SJSA1 (cell line): ENCODE results near the gene NRXN2. TPM values are rescaled to one million over a fixed set of nuclear protein-coding genes. Genes with fewer than 3 reads are reported as not detected.

Experiments
- DNase-seq, 2 experiments: peaks; one replicate each; pipeline ENCODE4 v3.0.0-alpha.2; 2015 to 2020; ENCODE audit warnings: low spot score in 2 of 2, low read depth in 1 of 2
- H3K27ac ChIP-seq: fragments of 250-450 bp; sonication (Bioruptor Pico); 2 replicates; pipeline ENCODE4 v1.5.1; 2020; ENCODE audit warnings: mild to moderate bottlenecking, moderate library complexity
- H3K27me3 ChIP-seq: fragments of 250-450 bp; sonication (Bioruptor Pico); replicated peaks from 2 replicates; pipeline ENCODE4 v1.5.1; 2020; ENCODE audit warnings: mild to moderate bottlenecking, moderate library complexity
- H3K36me3 ChIP-seq: fragments of 250-450 bp; sonication (Bioruptor Pico); 2 replicates; pipeline ENCODE4 v1.5.1; 2020; ENCODE audit warnings: mild to moderate bottlenecking
- H3K4me1 ChIP-seq: fragments of 250-450 bp; sonication (Bioruptor Pico); replicated peaks from 2 replicates; pipeline ENCODE4 v1.6.1; 2021; ENCODE audit warnings: mild to moderate bottlenecking
- H3K4me3 ChIP-seq: fragments of 250-450 bp; sonication (Bioruptor Pico); 2 replicates; pipeline ENCODE4 v1.5.1; 2020; ENCODE audit warnings: mild to moderate bottlenecking
- H3K9me3 ChIP-seq: fragments of 250-450 bp; sonication (Bioruptor Pico); replicated peaks from 2 replicates; pipeline ENCODE4 v1.5.1; 2020; ENCODE audit warnings: mild to moderate bottlenecking
- total RNA-seq: library from RNA; depleted of rRNA; stranded (reverse); fragments of >200 nt; shearing (Covaris generic); gene quantifications from 2 replicates; pipeline ENCODE4 v1.2.3, GENCODE V29; 2014; rRNA removed

The NRXN2 gene
- total RNA-seq, 1 experiment from 2014 or later, result not detected

DNA sequence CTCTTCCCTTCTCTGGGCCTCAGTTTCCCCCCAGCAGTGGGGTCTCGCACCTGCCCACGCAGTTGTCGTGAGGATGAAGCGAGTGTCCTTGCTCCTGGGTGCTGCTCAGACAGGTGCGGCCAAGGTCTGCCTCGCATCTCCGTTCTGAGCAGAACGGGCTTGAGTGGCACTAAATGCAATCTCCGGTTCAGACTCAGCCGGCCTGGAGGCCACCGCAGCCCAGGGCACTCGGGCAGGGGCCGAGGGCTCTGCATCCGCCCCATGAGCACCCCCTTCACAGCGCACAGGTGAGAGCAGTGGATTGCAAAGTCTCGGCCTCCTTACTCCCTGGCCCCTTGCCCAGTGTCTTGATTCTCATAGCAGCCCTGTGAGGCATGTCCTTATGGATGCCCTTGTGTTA, 162.1 kb downstream of the NRXN2 start:
- Histone ChIP-seq H3K9me3 (no peaks in the 10 kb centered on the region), H3K4me1 (no peaks in the 10 kb centered on the region), H3K36me3 (no peaks in the 10 kb centered on the region), H3K27me3 (peaks cover 4% of the 10 kb centered on the region; the same call in 1 of the 2 replicates), H3K4me3 (no peak overlapping the region), H3K27ac (no peak overlapping the region)
- no peak for DNase-seq

DNA sequence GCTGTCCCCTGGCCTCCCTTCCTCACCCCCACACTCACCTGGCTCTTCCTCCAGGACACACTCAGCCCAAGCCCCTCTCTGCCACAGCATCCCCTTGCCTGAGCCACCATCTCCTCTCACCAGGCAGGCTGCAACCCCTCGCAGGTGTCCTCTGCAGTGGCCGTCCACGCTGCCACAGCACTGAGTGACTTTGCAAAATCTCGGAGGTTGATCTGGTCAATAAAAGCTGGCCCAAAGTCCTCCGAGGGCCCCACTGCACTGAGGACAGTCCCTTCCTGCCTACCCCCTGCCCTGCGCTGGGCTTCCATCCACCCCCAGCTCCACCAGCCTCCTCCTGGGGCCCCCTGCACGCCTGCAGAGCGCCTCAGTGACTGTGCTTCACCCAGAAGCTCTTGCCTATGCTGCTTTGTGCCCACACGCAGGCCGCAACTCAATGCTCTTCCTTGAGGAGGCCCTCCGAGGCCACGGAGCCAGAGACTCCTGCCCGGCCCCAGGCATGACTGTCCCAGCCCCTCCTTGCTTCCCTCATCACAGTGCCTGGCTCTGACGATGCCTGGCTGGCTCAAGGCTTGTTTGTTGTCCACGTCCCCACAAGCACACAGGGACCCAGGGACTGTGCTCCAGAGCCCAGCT, 162.7 kb downstream of the NRXN2 start:
- peaks cover 4% of the 10 kb centered on the region; the same call in 1 of the 2 replicates for H3K27me3 ChIP-seq
- no peaks in the 10 kb centered on the region for H3K36me3 ChIP-seq
- no peak overlapping the region for H3K27ac ChIP-seq
- DNase-seq, result no peak
- H3K4me1 ChIP-seq, result peaks cover 4% of the 10 kb centered on the region; the same call in 1 of the 2 replicates
- H3K4me3 ChIP-seq, result no peak overlapping the region
- H3K9me3 ChIP-seq, result no peaks in the 10 kb centered on the region

GRCh38 chr11:64559351-64560138, 163.5 kb downstream of the NRXN2 start:
- no peak for DNase-seq
- peaks cover 4% of the 10 kb centered on the region; the same call in 1 of the 2 replicates for H3K27me3 ChIP-seq

GRCh38 chr11:64558869-64559268, 164.1 kb downstream of the NRXN2 start:
- H3K36me3 ChIP-seq, result no peaks in the 10 kb centered on the region
- H3K4me3 ChIP-seq, result no peak overlapping the region
- DNase-seq, result no peak

More at GRCh38 chr11:64559351-64560138, 163.5 kb downstream of the NRXN2 start:
- peaks cover 4% of the 10 kb centered on the region; the same call in 1 of the 2 replicates for H3K4me1 ChIP-seq
- H3K4me3 ChIP-seq, result no peak overlapping the region
- H3K9me3 ChIP-seq, result no peaks in the 10 kb centered on the region
- H3K27ac ChIP-seq, result no peak overlapping the region
- no peaks in the 10 kb centered on the region for H3K36me3 ChIP-seq

GRCh38 chr11:64558065-64558745, 164.8 kb downstream of the NRXN2 start:
- Histone ChIP-seq H3K36me3 (no peaks in the 10 kb centered on the region), H3K9me3 (no peaks in the 10 kb centered on the region), H3K27me3 (0 out of 2 replicates have a peak, but pooled peaks cover 4% of the 10 kb centered on the region), H3K4me1 (peaks cover 4% of the 10 kb centered on the region; the same call in 1 of the 2 replicates), H3K4me3 (no peak overlapping the region), H3K27ac (no peak overlapping the region)
- no peak for DNase-seq

More at GRCh38 chr11:64558869-64559268, 164.1 kb downstream of the NRXN2 start:
- H3K4me1 ChIP-seq, result peaks cover 4% of the 10 kb centered on the region; the same call in 1 of the 2 replicates
- peaks cover 4% of the 10 kb centered on the region; the same call in 1 of the 2 replicates for H3K27me3 ChIP-seq
- H3K9me3 ChIP-seq, result no peaks in the 10 kb centered on the region
- no peak overlapping the region for H3K27ac ChIP-seq

GRCh38 chr11:64556721-64557250, 166.2 kb downstream of the NRXN2 start:
- Histone ChIP-seq H3K4me3 (no peak overlapping the region), H3K36me3 (no peaks in the 10 kb centered on the region)
- no peak for DNase-seq

More at GRCh38 chr11:64556721-64557250, 166.2 kb downstream of the NRXN2 start:
- H3K27ac ChIP-seq, result no peak overlapping the region
- peaks cover 4% of the 10 kb centered on the region; the same call in 1 of the 2 replicates for H3K4me1 ChIP-seq
- H3K9me3 ChIP-seq, result no peaks in the 10 kb centered on the region
- peaks cover 12% of the 10 kb centered on the region for H3K27me3 ChIP-seq

Other genes starting within 250 kb of the NRXN2 start
- not detected in 2 replicates for gene SLC22A11, start 167.3 kb downstream of the NRXN2 start, total RNA-seq
- not detected in 2 replicates for gene SLC22A12, start 132.0 kb downstream of the NRXN2 start, total RNA-seq
- 0.08 and 3.1 TPM in 2 replicates for gene RASGRP2, start 20.9 kb upstream of the NRXN2 start, total RNA-seq
- 0.45 TPM in 1 of 2 replicates, not detected in the other for gene PYGM, start 36.8 kb upstream of the NRXN2 start, total RNA-seq
- gene SF1, start 55.3 kb upstream of the NRXN2 start, total RNA-seq, result 154 and 170 TPM in 2 replicates
- gene MAP4K2, start 80.0 kb upstream of the NRXN2 start, total RNA-seq, result 19.2 and 22.9 TPM in 2 replicates
- 13.8 and 22.0 TPM in 2 replicates for gene MEN1, start 87.4 kb upstream of the NRXN2 start, total RNA-seq
- gene CDC42BPG, start 121.5 kb upstream of the NRXN2 start, total RNA-seq, result 0.03 TPM in 1 of 2 replicates, not detected in the other
- gene EHD1, start 155.4 kb upstream of the NRXN2 start, total RNA-seq, result 75.2 and 85.7 TPM in 2 replicates
- gene ATG2A, start 194.0 kb upstream of the NRXN2 start, total RNA-seq, result 22.5 and 23.2 TPM in 2 replicates
- 20.6 and 30.6 TPM in 2 replicates for gene PPP2R5B, start 201.5 kb upstream of the NRXN2 start, total RNA-seq
- not detected in 2 replicates for gene GPHA2, start 212.7 kb upstream of the NRXN2 start, total RNA-seq
- gene MAJIN, start 248.9 kb upstream of the NRXN2 start, total RNA-seq, result not detected in 2 replicates